ENCODE measurements around the gene PEX13. TPM values are rescaled to one million over a fixed set of nuclear protein-coding genes. Genes with fewer than 3 reads are reported as not detected.

The PEX13 gene
- polyA plus RNA-seq, 3 donors: 4.1 to 5.7 (median 4.8) TPM

- no peak overlapping the region for H2AFZ ChIP-seq (ENCODE audit: insufficient read depth, low read depth, low read length, poor library complexity, severe bottlenecking)
- peak overlapping the region in 2 of 7 donors; percentile 31 to 32 for H3K27ac Mint-ChIP-seq
- 92% methylated on average over 2 of the region's 2 CpGs for WGBS (ENCODE audit: insufficient coverage)
Measured at GRCh38 chr2:60989259-60989658, 28.3 kb upstream of the PEX13 start.

DNA sequence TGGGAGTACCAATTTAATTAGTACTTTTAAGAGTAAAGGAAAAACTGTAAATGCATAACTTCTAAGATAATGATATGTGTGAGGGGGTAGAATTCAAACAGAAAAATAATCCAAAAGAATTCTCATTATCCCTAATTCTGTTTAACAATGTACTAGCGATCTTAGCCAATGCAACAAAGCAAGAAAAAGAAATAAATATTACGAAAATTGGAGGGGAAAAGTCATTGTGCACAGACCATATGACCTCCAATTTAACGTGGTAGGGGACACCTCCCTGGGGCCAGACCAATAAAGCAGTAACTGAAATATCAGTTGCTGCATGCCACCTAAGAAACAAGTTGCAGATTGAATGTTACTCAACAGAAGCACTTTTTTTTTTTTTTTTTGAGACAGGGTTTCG lies 25.9 kb upstream of the PEX13 start:
- Histone ChIP-seq H3K27me3 (ENCODE audit: control insufficient read depth in 2 of 2, insufficient read depth in 2 of 2, low read length in 2 of 2) (no peaks in the 10 kb centered on the region), H3K27ac (ENCODE audit: low read depth in 1 of 2, low read length in 2 of 2) (no peak overlapping the region), H3K9me3 (replicated peaks in 1 of 2; ENCODE audit: control insufficient read depth in 1 of 2, insufficient read depth in 1 of 2, low read length in 2 of 2) (peaks cover 10 to 11% of the 10 kb centered on the region in 2 donors), H2AFZ (ENCODE audit: insufficient read depth, low read depth, low read length, poor library complexity, severe bottlenecking) (no peak overlapping the region), H3K4me2 (replicated peaks; ENCODE audit: extremely low read depth, low read length, poor library complexity, severe bottlenecking) (no peak overlapping the region), H4K20me1 (ENCODE audit: insufficient read depth, low read length) (no peaks in the 10 kb centered on the region), H3K79me2 (ENCODE audit: insufficient read depth, low read length) (no peaks in the 10 kb centered on the region), H3K4me3 (replicated peaks in 1 of 3; ENCODE audit: low read depth in 2 of 3, low read length in 3 of 3) (no peak overlapping the region), H3K9ac (ENCODE audit: insufficient read depth, low read length, poor library complexity, severe bottlenecking) (no peak overlapping the region), H3K36me3 (replicated peaks in 1 of 2; ENCODE audit: control insufficient read depth in 1 of 2, insufficient read depth in 2 of 2, low read length in 2 of 2) (no peaks in the 10 kb centered on the region), H3K4me1 (ENCODE audit: control insufficient read depth in 1 of 2, insufficient read depth in 2 of 2, low read length in 2 of 2) (peaks cover 19 to 36% of the 10 kb centered on the region in 2 donors)
- intact Hi-C loops (cut with micrococcal nuclease): loop anchor here (2.0 to 10.0 kb wide), 4 partner anchors 67 to 197 kb away; partner anchors contain the start of gene REL (in 1 of the 2)
- peak overlapping the region in 5 of 7 donors; percentile 49 to 96 (median 95) for H3K27ac Mint-ChIP-seq
- H3K27me3 Mint-ChIP-seq (ENCODE audit: low read depth in 3 of 3): peaks cover 0 to 4% (median 0%) of the 10 kb centered on the region in 3 donors
- H3K4me3 Mint-ChIP-seq: no peak overlapping the region
- 100% methylated on average over 2 of the region's 4 CpGs for WGBS (ENCODE audit: insufficient coverage)
- H3K9me3 Mint-ChIP-seq: peaks cover 0 to 17% (median 13%) of the 10 kb centered on the region in 7 donors
- no peak for DNase-seq
- H3K36me3 Mint-ChIP-seq: peaks cover 5 to 12% of the 10 kb centered on the region in 2 donors
- TF ChIP-seq, protein P1, sequence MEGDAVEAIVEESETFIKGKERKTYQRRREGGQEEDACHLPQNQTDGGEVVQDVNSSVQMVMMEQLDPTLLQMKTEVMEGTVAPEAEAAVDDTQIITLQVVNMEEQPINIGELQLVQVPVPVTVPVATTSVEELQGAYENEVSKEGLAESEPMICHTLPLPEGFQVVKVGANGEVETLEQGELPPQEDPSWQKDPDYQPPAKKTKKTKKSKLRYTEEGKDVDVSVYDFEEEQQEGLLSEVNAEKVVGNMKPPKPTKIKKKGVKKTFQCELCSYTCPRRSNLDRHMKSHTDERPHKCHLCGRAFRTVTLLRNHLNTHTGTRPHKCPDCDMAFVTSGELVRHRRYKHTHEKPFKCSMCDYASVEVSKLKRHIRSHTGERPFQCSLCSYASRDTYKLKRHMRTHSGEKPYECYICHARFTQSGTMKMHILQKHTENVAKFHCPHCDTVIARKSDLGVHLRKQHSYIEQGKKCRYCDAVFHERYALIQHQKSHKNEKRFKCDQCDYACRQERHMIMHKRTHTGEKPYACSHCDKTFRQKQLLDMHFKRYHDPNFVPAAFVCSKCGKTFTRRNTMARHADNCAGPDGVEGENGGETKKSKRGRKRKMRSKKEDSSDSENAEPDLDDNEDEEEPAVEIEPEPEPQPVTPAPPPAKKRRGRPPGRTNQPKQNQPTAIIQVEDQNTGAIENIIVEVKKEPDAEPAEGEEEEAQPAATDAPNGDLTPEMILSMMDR (IDR thresholded peaks at IDR 0.05): no peak
- peaks cover 50% of the 10 kb centered on the region for H3K4me1 Mint-ChIP-seq

More at GRCh38 chr2:60989259-60989658, 28.3 kb upstream of the PEX13 start:
- intact Hi-C loops (cut with micrococcal nuclease): no loop called here
- no peaks in the 10 kb centered on the region for H4K20me1 ChIP-seq (ENCODE audit: insufficient read depth, low read length)
- DNase-seq: no peak
- H3K9me3 Mint-ChIP-seq: peaks cover 0 to 17% (median 13%) of the 10 kb centered on the region in 7 donors
- no peaks in the 10 kb centered on the region for H3K79me2 ChIP-seq (ENCODE audit: insufficient read depth, low read length)
- H3K36me3 Mint-ChIP-seq: peaks cover 3 to 12% of the 10 kb centered on the region in 2 donors
- no peak overlapping the region for H3K4me3 ChIP-seq (replicated peaks in 1 of 3; ENCODE audit: low read depth in 2 of 3, low read length in 3 of 3)
- peaks cover 48% of the 10 kb centered on the region for H3K4me1 Mint-ChIP-seq
- no peak overlapping the region for H3K9ac ChIP-seq (ENCODE audit: insufficient read depth, low read length, poor library complexity, severe bottlenecking)
- TF ChIP-seq, protein P1 (IDR thresholded peaks at IDR 0.05): no peak
- H3K4me1 ChIP-seq (ENCODE audit: control insufficient read depth in 1 of 2, insufficient read depth in 2 of 2, low read length in 2 of 2): peaks cover 26 to 46% of the 10 kb centered on the region in 2 donors
- H3K27ac ChIP-seq (ENCODE audit: low read depth in 1 of 2, low read length in 2 of 2): no peak overlapping the region
- peaks cover 10 to 11% of the 10 kb centered on the region in 2 donors for H3K9me3 ChIP-seq (replicated peaks in 1 of 2; ENCODE audit: control insufficient read depth in 1 of 2, insufficient read depth in 1 of 2, low read length in 2 of 2)
- H3K27me3 Mint-ChIP-seq (ENCODE audit: low read depth in 3 of 3): peaks cover 0 to 4% (median 0%) of the 10 kb centered on the region in 3 donors
- H3K4me2 ChIP-seq (replicated peaks; ENCODE audit: extremely low read depth, low read length, poor library complexity, severe bottlenecking): no peak overlapping the region
- H3K36me3 ChIP-seq (replicated peaks in 1 of 2; ENCODE audit: control insufficient read depth in 1 of 2, insufficient read depth in 2 of 2, low read length in 2 of 2): no peaks in the 10 kb centered on the region
- no peaks in the 10 kb centered on the region for H3K27me3 ChIP-seq (ENCODE audit: control insufficient read depth in 2 of 2, insufficient read depth in 2 of 2, low read length in 2 of 2)
- no peak overlapping the region for H3K4me3 Mint-ChIP-seq

Measured in CD14-positive monocyte (primary cell).